HCT116 (cell line): Measurements from ENCODE around the gene CCDC40. TPM values are rescaled to one million over a fixed set of nuclear protein-coding genes. Genes with fewer than 3 reads are reported as not detected.

Experiments
- ATAC-seq: fragments of 200-7000 bp; cut with Tn5 transposase; 2 replicates; pipeline ENCODE4 v1.9.1; 2020; ENCODE audit warnings: mild to moderate bottlenecking, moderate library complexity
- BruUV-seq: library from RNA; stranded (reverse); fragments of 400-500 nt; replicated peaks from 2 replicates; lab custom pipeline; 2021; lab: Mats Ljungman, UMichigan
- CTCF ChIA-PET: fragments of 300-600 bp; sonication (Branson Sonifier 250); formaldehyde crosslinking; loops from one replicate; lab custom pipeline; 2021; ENCODE audit warnings: antibody characterized with exemption; lab: Charles Lee
- POLR2A ChIA-PET: fragments of 300-600, 350-600 bp; sonication (Branson Sonifier 250); formaldehyde crosslinking; loops from one replicate; lab custom pipeline; 2021; ENCODE audit warnings: antibody characterized with exemption; lab: Charles Lee
- RAD21 ChIA-PET, 2 experiments: fragments of 300-600 bp; sonication (Branson Sonifier 250); formaldehyde crosslinking; loops; one replicate each; lab custom pipeline; 2023; ENCODE audit warnings: low total read pairs in 2 of 2; ENCODE audit not compliant: uncharacterized antibody in 2 of 2, unreplicated experiment in 2 of 2, low non-redundant PET in 1 of 2; lab: Charles Lee
- DNase-seq: peaks from one replicate; pipeline ENCODE4 v3.0.0-alpha.2; 2010; ENCODE audit warnings: low read depth, low spot score
- H2AFZ ChIP-seq: fragments of 200-600 bp; shearing (Covaris generic), sonication (generic); 2 replicates; pipeline ENCODE4 v1.6.1; 2017; ENCODE audit warnings: low read depth, mixed run types, mixed read lengths, antibody characterized with exemption, low read length; ENCODE audit not compliant: poor library complexity, severe bottlenecking
- H3K27ac ChIP-seq: 2 replicates; pipeline ENCODE4 v1.5.1; 2012; ENCODE audit warnings: low read depth, low read length
- H3K27me3 ChIP-seq: fragments of 200-600 bp; sonication (generic); 2 replicates; pipeline ENCODE4 v1.6.1; 2016; ENCODE audit warnings: mixed run types, low read length, mixed read lengths; ENCODE audit not compliant: insufficient read depth
- H3K36me3 ChIP-seq, 2 experiments: fragments of 200-500 bp in 1 of 2; fragments of 200-600 bp in 1 of 2; sonication (Bioruptor generic) in 1 of 2; sonication (generic) in 1 of 2; 2 replicates each; pipeline versions ENCODE4 v1.5.1 to v1.6.1; 2014 to 2016; ENCODE audit warnings: low read length in 2 of 2, inconsistent platforms in 1 of 2, mixed read lengths in 1 of 2, mixed run types in 1 of 2; ENCODE audit not compliant: insufficient read depth in 2 of 2, control insufficient read depth in 1 of 2
- H3K4me1 ChIP-seq, 2 experiments: fragments of 200-600 bp in 1 of 2; sonication (generic) in 1 of 2; 2 replicates each; pipeline versions ENCODE4 v1.5.1 to v1.6.1; 2012 to 2017; ENCODE audit warnings: low read length in 2 of 2, inconsistent platforms in 1 of 2, mild to moderate bottlenecking in 1 of 2, mixed read lengths in 1 of 2, mixed run types in 1 of 2, moderate library complexity in 1 of 2; ENCODE audit not compliant: insufficient read depth in 2 of 2, control insufficient read depth in 1 of 2
- H3K4me2 ChIP-seq: fragments of 200-600 bp; sonication (generic); 2 replicates; pipeline ENCODE4 v1.6.1; 2017; ENCODE audit warnings: mixed run types, low read length, mixed read lengths
- H3K4me3 ChIP-seq, 2 experiments: fragments of 200-600 bp in 1 of 2; sonication (generic) in 1 of 2; replicated peaks in 1 of 2; 2 replicates each; pipeline ENCODE4 v1.5.1; 2011 to 2016; ENCODE audit warnings: low read length in 2 of 2, control low read depth in 1 of 2, low read depth in 1 of 2, mild to moderate bottlenecking in 1 of 2, mixed read lengths in 1 of 2, mixed run types in 1 of 2
- H3K79me2 ChIP-seq: fragments of 200-600 bp; sonication (generic); 2 replicates; pipeline ENCODE4 v1.6.1; 2017; ENCODE audit warnings: mild to moderate bottlenecking, mixed run types, low read length, moderate library complexity, mixed read lengths; ENCODE audit not compliant: insufficient read depth
- H3K9ac ChIP-seq: fragments of 200-600 bp; sonication (generic); 2 replicates; pipeline ENCODE4 v1.6.1; 2016; ENCODE audit warnings: low read length, mixed read lengths
- H3K9me2 ChIP-seq: fragments of 200-600 bp; sonication (generic), shearing (Covaris generic); 2 replicates; pipeline ENCODE4 v1.6.1; 2017; ENCODE audit warnings: mixed run types, mild to moderate bottlenecking, moderate library complexity; ENCODE audit not compliant: insufficient read depth
- H3K9me3 ChIP-seq, 2 experiments: fragments of 200-500 bp in 1 of 2; fragments of 200-600 bp in 1 of 2; sonication (Bioruptor generic) in 1 of 2; sonication (generic) in 1 of 2; 2 replicates each; pipeline ENCODE4 v1.6.1; 2014 to 2017; ENCODE audit warnings: low read length in 2 of 2, mixed read lengths in 2 of 2, inconsistent platforms in 1 of 2, low read depth in 1 of 2, mild to moderate bottlenecking in 1 of 2, mixed run types in 1 of 2, moderate library complexity in 1 of 2; ENCODE audit not compliant: control insufficient read depth in 1 of 2, insufficient read depth in 1 of 2
- H4K20me1 ChIP-seq: fragments of 200-600 bp; sonication (generic), shearing (Covaris generic); 2 replicates; pipeline ENCODE4 v1.6.1; 2017; ENCODE audit warnings: mixed run types, mild to moderate bottlenecking, moderate library complexity; ENCODE audit not compliant: insufficient read depth
- ATF3 ChIP-seq: IDR thresholded peaks from 2 replicates; pipeline ENCODE4 v1.6.1; 2012
- CEBPB ChIP-seq: IDR thresholded peaks from 2 replicates; pipeline ENCODE4 v1.6.1; 2012; ENCODE audit warnings: low read depth
- CTCF ChIP-seq, 3 experiments: fragments of 200-600 bp in 1 of 3; sonication (generic) in 1 of 3; IDR thresholded peaks in 2 of 3; conservative IDR thresholded peaks in 1 of 3; 2 replicates each; pipeline ENCODE4 v1.5.1; 2012 to 2017; ENCODE audit warnings: low read depth in 2 of 3, low read length in 2 of 3, antibody characterized with exemption in 1 of 3, borderline replicate concordance in 1 of 3, control low read depth in 1 of 3, mild to moderate bottlenecking in 1 of 3, mixed read lengths in 1 of 3, mixed run types in 1 of 3, moderate library complexity in 1 of 3; ENCODE audit not compliant: insufficient read depth in 1 of 3
- EGR1 ChIP-seq: IDR thresholded peaks from 2 replicates; pipeline ENCODE4 v1.6.1; 2012; ENCODE audit warnings: low read depth
- ELF1 ChIP-seq: IDR thresholded peaks from 2 replicates; pipeline ENCODE4 v1.6.1; 2012; ENCODE audit warnings: low read depth, borderline replicate concordance
- FOSL1 ChIP-seq: IDR thresholded peaks from 2 replicates; pipeline ENCODE4 v1.6.1; 2012; ENCODE audit warnings: low read depth
- JUND ChIP-seq: IDR thresholded peaks from 2 replicates; pipeline ENCODE4 v1.6.1; 2012
- POLR2A ChIP-seq: IDR thresholded peaks from 2 replicates; pipeline ENCODE4 v1.7.0; 2011; ENCODE audit warnings: borderline replicate concordance; ENCODE audit not compliant: insufficient read depth, insufficient read length; ENCODE audit errors: extremely low read depth
- POLR2AphosphoS5 ChIP-seq: IDR thresholded peaks from 2 replicates; pipeline ENCODE4 v1.6.1; 2011; ENCODE audit warnings: mild to moderate bottlenecking, low read depth, low read length, moderate library complexity
- REST ChIP-seq: IDR thresholded peaks from 2 replicates; pipeline ENCODE4 v1.6.1; 2012; ENCODE audit warnings: low read depth
- SIN3A ChIP-seq: IDR thresholded peaks from 2 replicates; pipeline ENCODE4 v1.6.1; 2012; ENCODE audit warnings: low read depth
- TCF7L2 ChIP-seq: IDR thresholded peaks from 2 replicates; pipeline ENCODE4 v1.7.0; 2011; ENCODE audit warnings: borderline replicate concordance, inconsistent platforms; ENCODE audit not compliant: insufficient read depth, insufficient read length; ENCODE audit errors: extremely low read depth
- YY1 ChIP-seq: IDR thresholded peaks from 2 replicates; pipeline ENCODE4 v1.6.1; 2011; ENCODE audit warnings: low read length, low read depth, moderate library complexity, mild to moderate bottlenecking; ENCODE audit not compliant: insufficient replicate concordance; ENCODE audit errors: extremely low read depth
- ZBTB33 ChIP-seq: IDR thresholded peaks from 2 replicates; pipeline ENCODE4 v1.6.1; 2011; ENCODE audit warnings: mild to moderate bottlenecking, low read length, moderate library complexity; ENCODE audit not compliant: insufficient replicate concordance; ENCODE audit errors: extremely low read depth
- ZFX ChIP-seq: fragments of 450-650 bp; IDR thresholded peaks from 2 replicates; pipeline ENCODE4 v1.6.1; 2017
- intact Hi-C: fragments of 100-400 bp; cut with micrococcal nuclease; formaldehyde crosslinking; loops from 2 replicates; pipeline ENCODE4 v1.10.0; 2022
- total RNA-seq: library from RNA; stranded (reverse); gene quantifications from one replicate; pipeline ENCODE4 v1.2.1, GENCODE V29; 2021; ENCODE audit not compliant: unreplicated experiment

The CCDC40 gene
- total RNA-seq, 1 experiment from 2014 or later, result 10.3 TPM

- DNase-seq, result no peak
- CTCF ChIA-PET, result interaction anchor here (1.8 kb wide), 1 partner anchor 28 kb away, joined by 7 read pairs; the partner anchor contains the start of gene GAA
- BruUV-seq, result no TSS peak
These were observed 92.6 kb downstream of the CCDC40 start for GRCh38 chr17:80129006-80129565.

More at GRCh38 chr17:80129006-80129565, 92.6 kb downstream of the CCDC40 start:
- Histone ChIP-seq H3K36me3 (peaks cover 9 to 15% of the 10 kb centered on the region in 2 experiments; a peak in 3 of 4 replicates), H3K9me3 (no peaks in the 10 kb centered on the region), H3K4me1 (peaks cover 0 to 8% of the 10 kb centered on the region in 2 experiments; a peak in 1 of 4 replicates), H3K27me3 (0 out of 2 replicates have a peak, but pooled peaks cover 6% of the 10 kb centered on the region), H3K9me2 (no peaks in the 10 kb centered on the region), H2AFZ (no peak overlapping the region), H3K4me2 (no peak overlapping the region), H3K79me2 (no peaks in the 10 kb centered on the region), H3K27ac (no peak overlapping the region), H3K4me3 (no peak overlapping the region), H3K9ac (no peak overlapping the region), H4K20me1 (no peaks in the 10 kb centered on the region)
- RAD21 ChIA-PET, result no interaction called here
- intact Hi-C loops, result no loop called here
- TF ChIP-seq SIN3A (no peak), TCF7L2 (no peak), ZBTB33 (no peak), ELF1 (no peak), CTCF (IDR thresholded peaks at IDR 0.05 in 2 of 3, conservative IDR thresholded peaks at IDR 0.05 in 1 of 3; ENCODE audit: borderline replicate concordance in 1 of 3, insufficient read depth in 1 of 3, low read depth in 2 of 3, low read length in 2 of 3) (no peak), CEBPB (no peak), POLR2A (no peak), REST (no peak), YY1 (no peak), JUND (no peak), FOSL1 (no peak), POLR2AphosphoS5 (no peak), ATF3 (no peak), EGR1 (no peak), ZFX (no peak)
- POLR2A ChIA-PET, result interaction anchor here (1.2 to 1.3 kb wide), 2 partner anchors 15 to 28 kb away, joined by 5 to 6 read pairs; partner anchors contain the start of gene GAA
- ATAC-seq, result no peak
